ENCODE data around the gene HIGD1B.

HIGD1B gene

DNA sequence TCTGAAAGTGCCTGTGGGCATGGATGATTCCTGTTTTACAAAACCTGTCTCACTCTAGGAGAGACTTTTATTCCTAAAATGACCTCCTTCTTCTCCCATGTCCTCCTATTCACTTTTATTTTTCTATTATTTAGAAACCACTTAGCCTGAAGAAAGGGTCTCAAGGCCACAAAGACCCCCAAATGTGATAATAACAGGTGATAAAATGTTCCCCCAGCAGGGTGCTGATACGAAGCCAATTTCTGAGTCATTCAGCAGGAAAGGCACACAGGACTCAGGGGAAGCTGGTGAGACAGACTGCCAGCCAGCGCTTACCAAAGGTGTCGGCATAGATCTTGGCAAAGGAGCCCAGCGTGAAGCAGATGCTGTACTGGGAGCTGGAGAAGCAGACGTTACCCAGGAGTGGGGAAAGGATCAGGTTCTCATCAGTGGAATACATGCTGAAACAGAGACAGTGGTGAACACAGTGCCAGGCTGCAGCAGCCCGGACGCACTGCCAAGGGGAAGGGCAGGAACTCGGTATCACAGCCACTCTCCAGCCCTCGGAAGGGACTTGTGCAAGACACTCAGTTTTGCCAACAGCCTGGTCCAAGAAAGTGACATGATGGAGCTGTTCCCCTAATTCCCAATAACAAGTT is 24.6 kb downstream of the HIGD1B start:
- ATAC-seq (ENCODE audit: low read depth), result no peak
- no peak overlapping the region for H3K27ac ChIP-seq (ENCODE audit: poor library complexity, severe bottlenecking)
- H3K9me3 ChIP-seq (ENCODE audit: severe bottlenecking), result no peaks in the 10 kb centered on the region
- H3K27me3 ChIP-seq (ENCODE audit: insufficient read depth, poor library complexity, severe bottlenecking), result no peaks in the 10 kb centered on the region
- H3K36me3 ChIP-seq (ENCODE audit: low read depth), result peaks cover 93% of the 10 kb centered on the region
- H3K4me3 ChIP-seq (ENCODE audit: severe bottlenecking), result no peak overlapping the region
- TF ChIP-seq, protein P1, sequence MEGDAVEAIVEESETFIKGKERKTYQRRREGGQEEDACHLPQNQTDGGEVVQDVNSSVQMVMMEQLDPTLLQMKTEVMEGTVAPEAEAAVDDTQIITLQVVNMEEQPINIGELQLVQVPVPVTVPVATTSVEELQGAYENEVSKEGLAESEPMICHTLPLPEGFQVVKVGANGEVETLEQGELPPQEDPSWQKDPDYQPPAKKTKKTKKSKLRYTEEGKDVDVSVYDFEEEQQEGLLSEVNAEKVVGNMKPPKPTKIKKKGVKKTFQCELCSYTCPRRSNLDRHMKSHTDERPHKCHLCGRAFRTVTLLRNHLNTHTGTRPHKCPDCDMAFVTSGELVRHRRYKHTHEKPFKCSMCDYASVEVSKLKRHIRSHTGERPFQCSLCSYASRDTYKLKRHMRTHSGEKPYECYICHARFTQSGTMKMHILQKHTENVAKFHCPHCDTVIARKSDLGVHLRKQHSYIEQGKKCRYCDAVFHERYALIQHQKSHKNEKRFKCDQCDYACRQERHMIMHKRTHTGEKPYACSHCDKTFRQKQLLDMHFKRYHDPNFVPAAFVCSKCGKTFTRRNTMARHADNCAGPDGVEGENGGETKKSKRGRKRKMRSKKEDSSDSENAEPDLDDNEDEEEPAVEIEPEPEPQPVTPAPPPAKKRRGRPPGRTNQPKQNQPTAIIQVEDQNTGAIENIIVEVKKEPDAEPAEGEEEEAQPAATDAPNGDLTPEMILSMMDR (IDR thresholded peaks at IDR 0.05; ENCODE audit: poor library complexity, severe bottlenecking), result no peak
- no peaks in the 10 kb centered on the region for H3K4me1 ChIP-seq (ENCODE audit: insufficient read depth, poor library complexity, severe bottlenecking)
- DNase-seq (ENCODE audit: low spot score), result no peak

DNA sequence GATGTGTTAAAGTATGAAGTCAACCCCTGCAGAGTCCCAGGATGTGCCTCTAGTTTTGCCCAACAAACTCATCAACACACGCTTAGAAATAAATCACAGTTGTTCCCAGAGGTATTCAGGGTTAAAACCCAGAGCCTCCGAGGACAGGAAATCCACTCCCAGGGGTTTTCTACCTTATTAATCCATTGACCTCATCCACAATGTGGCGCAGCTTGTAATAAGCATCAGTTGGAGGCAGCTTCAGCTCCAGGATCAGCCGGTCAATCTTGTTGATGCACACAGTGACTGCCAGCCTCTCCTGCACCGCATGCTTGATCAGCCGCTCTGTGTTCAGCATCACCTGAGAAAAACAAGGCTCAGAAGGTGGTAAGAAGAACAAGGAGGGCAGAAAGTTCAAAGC is 28.1 kb downstream of the HIGD1B start:
- no peaks in the 10 kb centered on the region for H3K9me3 ChIP-seq (ENCODE audit: severe bottlenecking)
- no peak overlapping the region for H3K27ac ChIP-seq (ENCODE audit: poor library complexity, severe bottlenecking)
- no peak overlapping the region for H3K4me3 ChIP-seq (ENCODE audit: severe bottlenecking)
- ATAC-seq (ENCODE audit: low read depth) (no peak), DNase-seq (ENCODE audit: low spot score) (no peak)
- peaks cover 93% of the 10 kb centered on the region for H3K36me3 ChIP-seq (ENCODE audit: low read depth)
- H3K27me3 ChIP-seq (ENCODE audit: insufficient read depth, poor library complexity, severe bottlenecking), result no peaks in the 10 kb centered on the region
- TF ChIP-seq, protein P1 (IDR thresholded peaks at IDR 0.05; ENCODE audit: poor library complexity, severe bottlenecking), result no peak
- H3K4me1 ChIP-seq (ENCODE audit: insufficient read depth, poor library complexity, severe bottlenecking), result no peaks in the 10 kb centered on the region

DNA sequence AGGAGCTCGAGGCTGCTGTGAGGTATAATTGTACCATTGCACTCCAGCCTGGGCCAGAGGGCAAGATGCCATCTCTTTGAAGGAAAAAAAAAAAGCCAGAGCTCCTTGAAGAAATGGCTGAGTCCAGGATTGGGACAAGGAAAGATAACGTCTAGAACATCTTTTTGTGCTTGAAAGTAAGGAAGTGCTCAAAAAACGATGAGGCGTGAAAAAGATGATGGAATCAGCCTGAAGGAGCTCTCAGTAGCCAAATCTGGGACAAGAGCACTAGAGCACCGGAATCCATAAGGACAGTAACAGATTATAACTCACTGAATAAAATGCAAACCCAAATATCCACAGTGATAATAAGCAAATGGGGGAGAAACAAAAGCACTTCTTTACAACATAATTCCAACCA is 29.4 kb downstream of the HIGD1B start:
- no peak for ATAC-seq (ENCODE audit: low read depth)
- Histone ChIP-seq H3K27ac (ENCODE audit: poor library complexity, severe bottlenecking) (no peak overlapping the region), H3K4me1 (ENCODE audit: insufficient read depth, poor library complexity, severe bottlenecking) (no peaks in the 10 kb centered on the region), H3K36me3 (ENCODE audit: low read depth) (peaks cover 94% of the 10 kb centered on the region), H3K27me3 (ENCODE audit: insufficient read depth, poor library complexity, severe bottlenecking) (no peaks in the 10 kb centered on the region), H3K9me3 (ENCODE audit: severe bottlenecking) (no peaks in the 10 kb centered on the region), H3K4me3 (ENCODE audit: severe bottlenecking) (no peak overlapping the region)
- TF ChIP-seq, protein P1 (IDR thresholded peaks at IDR 0.05; ENCODE audit: poor library complexity, severe bottlenecking), result no peak
- DNase-seq (ENCODE audit: low spot score), result no peak

DNA sequence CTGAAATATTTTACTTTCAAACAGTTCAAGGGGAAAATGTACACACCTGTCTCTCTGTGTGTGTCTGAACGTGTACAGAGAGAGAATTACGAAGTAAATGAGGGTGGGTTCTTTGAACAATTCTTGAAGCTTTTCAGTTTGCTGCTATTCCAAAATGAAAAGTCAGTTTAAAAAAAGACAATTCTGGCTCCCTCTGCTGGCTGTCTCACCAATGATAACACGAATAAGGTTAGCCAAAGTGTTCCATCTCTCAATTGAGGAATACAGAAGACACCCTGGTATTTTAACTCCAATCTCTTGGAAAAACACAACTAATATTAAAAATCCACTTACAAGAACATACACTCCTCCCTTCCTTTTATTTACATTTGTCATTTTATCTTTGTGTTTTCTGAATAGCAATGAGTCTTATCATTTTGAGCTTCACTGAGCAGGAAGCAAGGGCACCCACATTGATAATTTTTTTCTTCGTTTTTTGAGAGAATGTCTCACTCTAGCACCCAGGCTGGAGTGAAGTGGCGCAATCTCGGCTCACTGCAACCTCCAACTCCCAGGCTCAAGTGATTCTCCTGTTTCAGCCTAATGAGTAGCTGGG is 31.0 kb downstream of the HIGD1B start:
- Histone ChIP-seq H3K36me3 (ENCODE audit: low read depth) (peaks cover 95% of the 10 kb centered on the region), H3K27me3 (ENCODE audit: insufficient read depth, poor library complexity, severe bottlenecking) (no peaks in the 10 kb centered on the region), H3K27ac (ENCODE audit: poor library complexity, severe bottlenecking) (no peak overlapping the region), H3K4me3 (ENCODE audit: severe bottlenecking) (no peak overlapping the region), H3K9me3 (ENCODE audit: severe bottlenecking) (no peaks in the 10 kb centered on the region), H3K4me1 (ENCODE audit: insufficient read depth, poor library complexity, severe bottlenecking) (no peaks in the 10 kb centered on the region)
- ATAC-seq (ENCODE audit: low read depth), result peak; percentile 45; the same call in 1 of the 3 replicates
- TF ChIP-seq, protein P1 (IDR thresholded peaks at IDR 0.05; ENCODE audit: poor library complexity, severe bottlenecking), result peak; percentile 84
- DNase-seq (ENCODE audit: low spot score), result no peak

DNA sequence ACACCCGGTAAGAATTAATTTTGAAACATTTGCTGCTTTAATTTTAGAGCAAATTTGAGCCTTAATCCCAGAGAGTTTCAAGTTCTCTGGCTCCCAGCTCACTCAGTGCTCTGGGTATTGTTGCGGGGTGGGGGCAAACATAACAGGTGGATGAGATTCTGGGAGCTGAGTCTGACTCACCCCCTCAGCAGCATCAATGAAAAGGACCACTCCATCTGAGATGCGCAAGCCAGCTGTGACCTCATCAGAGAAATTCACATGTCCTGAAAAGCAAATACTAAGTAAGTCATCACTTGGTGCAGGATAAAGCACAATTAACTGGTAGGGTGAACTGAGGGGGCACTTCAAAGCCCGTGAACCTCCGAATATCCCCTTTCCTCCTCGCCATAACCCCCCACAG is 31.7 kb downstream of the HIGD1B start:
- H3K36me3 ChIP-seq (ENCODE audit: low read depth), result peaks cover 97% of the 10 kb centered on the region
- H3K27ac ChIP-seq (ENCODE audit: poor library complexity, severe bottlenecking), result no peak overlapping the region
- no peaks in the 10 kb centered on the region for H3K27me3 ChIP-seq (ENCODE audit: insufficient read depth, poor library complexity, severe bottlenecking)
- no peaks in the 10 kb centered on the region for H3K9me3 ChIP-seq (ENCODE audit: severe bottlenecking)
- ATAC-seq (ENCODE audit: low read depth) (no peak), DNase-seq (ENCODE audit: low spot score) (no peak)
- H3K4me3 ChIP-seq (ENCODE audit: severe bottlenecking), result no peak overlapping the region
- TF ChIP-seq, protein P1 (IDR thresholded peaks at IDR 0.05; ENCODE audit: poor library complexity, severe bottlenecking), result no peak
- no peaks in the 10 kb centered on the region for H3K4me1 ChIP-seq (ENCODE audit: insufficient read depth, poor library complexity, severe bottlenecking)
